HFF-Myc (cell line): Measurements from ENCODE around the gene NANS.

Source experiments
- DNase-seq: peaks from one replicate; pipeline ENCODE4 v3.0.0-alpha.2; 2011; ENCODE audit warnings: low read depth; ENCODE audit errors: extremely low read depth
- H3K4me3 ChIP-seq: replicated peaks from 2 replicates; pipeline ENCODE4 v1.5.1; 2011; ENCODE audit warnings: low read depth, mild to moderate bottlenecking, control low read depth, low read length
- TF ChIP-seq, protein P1 (sequence below): IDR thresholded peaks from 2 replicates; pipeline ENCODE4 v1.5.1; 2012; ENCODE audit warnings: mild to moderate bottlenecking, low read depth, low read length, control low read depth; ENCODE audit errors: missing control alignments

NANS gene

DNA sequence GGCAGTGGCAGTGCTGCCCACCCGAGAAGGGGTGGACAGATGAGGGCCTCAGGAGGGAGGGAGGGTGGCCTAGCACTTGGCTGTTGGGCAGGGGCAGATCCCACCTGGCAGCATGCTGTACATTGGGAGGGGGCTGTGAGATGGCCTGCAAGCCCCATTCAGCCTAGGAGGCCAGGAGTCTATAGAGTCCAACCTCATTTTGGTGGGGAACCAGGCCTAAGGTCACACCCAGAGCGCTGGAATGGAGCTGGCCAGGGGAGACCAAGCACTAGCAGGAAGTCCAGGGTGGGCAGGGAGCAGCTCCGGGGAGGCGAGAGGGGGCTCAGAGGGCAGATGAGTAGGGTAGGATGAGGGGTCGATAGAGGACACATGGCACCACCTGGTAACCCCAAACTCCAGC lies 39.6 kb downstream of the NANS start:
- DNase-seq = no peak
- H3K4me3 ChIP-seq = no peak overlapping the region
- TF ChIP-seq, protein P1, sequence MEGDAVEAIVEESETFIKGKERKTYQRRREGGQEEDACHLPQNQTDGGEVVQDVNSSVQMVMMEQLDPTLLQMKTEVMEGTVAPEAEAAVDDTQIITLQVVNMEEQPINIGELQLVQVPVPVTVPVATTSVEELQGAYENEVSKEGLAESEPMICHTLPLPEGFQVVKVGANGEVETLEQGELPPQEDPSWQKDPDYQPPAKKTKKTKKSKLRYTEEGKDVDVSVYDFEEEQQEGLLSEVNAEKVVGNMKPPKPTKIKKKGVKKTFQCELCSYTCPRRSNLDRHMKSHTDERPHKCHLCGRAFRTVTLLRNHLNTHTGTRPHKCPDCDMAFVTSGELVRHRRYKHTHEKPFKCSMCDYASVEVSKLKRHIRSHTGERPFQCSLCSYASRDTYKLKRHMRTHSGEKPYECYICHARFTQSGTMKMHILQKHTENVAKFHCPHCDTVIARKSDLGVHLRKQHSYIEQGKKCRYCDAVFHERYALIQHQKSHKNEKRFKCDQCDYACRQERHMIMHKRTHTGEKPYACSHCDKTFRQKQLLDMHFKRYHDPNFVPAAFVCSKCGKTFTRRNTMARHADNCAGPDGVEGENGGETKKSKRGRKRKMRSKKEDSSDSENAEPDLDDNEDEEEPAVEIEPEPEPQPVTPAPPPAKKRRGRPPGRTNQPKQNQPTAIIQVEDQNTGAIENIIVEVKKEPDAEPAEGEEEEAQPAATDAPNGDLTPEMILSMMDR = no peak

DNA sequence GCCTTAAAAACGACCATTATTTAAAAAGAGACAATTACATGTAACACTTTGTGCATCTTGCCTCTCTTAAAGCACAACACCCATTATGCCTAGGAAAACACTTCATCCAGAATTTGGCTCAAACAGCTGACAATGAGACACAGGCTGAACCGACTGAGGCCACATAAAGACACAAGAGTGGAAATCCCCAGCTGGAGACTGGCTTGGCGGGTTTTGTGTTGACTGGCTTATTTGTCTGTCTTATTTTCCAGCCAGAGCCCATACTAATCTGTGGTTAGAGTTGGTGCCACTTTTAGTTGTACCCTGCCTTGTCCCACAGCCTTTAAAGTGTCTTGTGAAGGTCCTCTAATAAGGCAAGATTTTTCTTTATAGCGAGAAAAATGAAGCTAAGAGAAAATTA lies 41.3 kb downstream of the NANS start:
- H3K4me3 ChIP-seq = no peak overlapping the region
- TF ChIP-seq, protein P1 = no peak
- no peak for DNase-seq

GRCh38 chr9:98099346-98099745 lies 42.8 kb downstream of the NANS start:
- DNase-seq = no peak
- H3K4me3 ChIP-seq = no peak overlapping the region
- TF ChIP-seq, protein P1 = no peak

GRCh38 chr9:98099898-98100297 lies 43.4 kb downstream of the NANS start:
- H3K4me3 ChIP-seq = no peak overlapping the region
- DNase-seq = no peak
- TF ChIP-seq, protein P1 = no peak

DNA sequence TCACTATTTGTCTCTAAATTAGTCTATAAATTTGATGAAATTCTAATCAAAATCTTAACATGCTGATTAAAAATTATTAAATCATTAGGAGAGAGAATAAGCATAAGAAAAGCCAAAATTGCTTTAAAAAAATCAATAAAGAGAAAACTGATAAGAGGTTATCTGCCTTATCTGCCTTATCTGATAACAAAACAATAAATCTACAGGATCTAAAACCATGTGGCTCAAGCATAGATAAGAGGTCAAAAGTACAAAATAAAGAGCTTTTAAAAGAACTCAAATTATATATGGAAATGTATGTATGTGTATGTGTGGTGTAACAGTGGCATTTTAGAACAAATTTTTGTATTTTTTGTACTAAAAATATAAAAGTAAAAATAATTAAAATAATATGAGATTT lies 43.9 kb downstream of the NANS start:
- no peak for DNase-seq
- H3K4me3 ChIP-seq = no peak overlapping the region
- TF ChIP-seq, protein P1 = no peak

DNA sequence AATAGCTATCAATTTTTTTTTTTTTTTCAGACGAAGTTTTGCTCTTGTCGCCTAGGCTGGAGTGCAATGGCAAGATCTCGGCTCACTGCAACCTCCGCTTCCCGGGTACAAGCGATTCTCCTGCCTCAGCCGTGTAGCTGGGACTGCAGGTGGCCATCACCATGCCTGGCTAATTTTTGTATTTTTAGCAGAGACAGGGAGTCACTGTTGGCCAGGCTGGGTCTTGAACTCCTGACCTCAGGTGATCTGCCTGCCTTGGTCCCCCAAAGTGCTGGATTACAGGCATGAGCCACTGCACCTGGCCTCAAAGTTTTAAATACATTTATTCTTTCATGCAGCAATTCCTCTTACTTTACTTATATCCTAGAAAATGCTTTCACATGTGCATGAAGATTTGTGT lies 44.9 kb downstream of the NANS start:
- H3K4me3 ChIP-seq = no peak overlapping the region
- TF ChIP-seq, protein P1 = no peak
- DNase-seq = no peak

DNA sequence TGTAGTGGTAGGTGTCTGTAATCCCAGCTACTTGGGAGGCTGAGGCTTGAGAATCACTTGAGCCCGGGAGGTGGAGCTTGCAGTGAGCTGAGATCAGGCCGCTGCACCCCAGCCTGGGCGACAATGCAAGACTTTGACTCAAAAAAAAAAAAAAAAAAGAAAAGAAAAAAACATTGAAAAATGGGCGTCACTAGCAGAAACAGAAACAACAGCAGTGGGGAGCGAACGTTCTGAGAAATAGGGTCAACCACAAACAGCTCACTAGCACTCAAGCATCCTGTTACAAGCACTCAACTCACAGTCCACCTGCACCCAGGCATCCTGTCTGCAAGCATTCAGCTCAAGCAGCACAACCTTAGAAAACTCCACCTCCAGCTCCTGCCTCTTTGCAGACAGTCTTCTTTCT lies 45.3 kb downstream of the NANS start:
- H3K4me3 ChIP-seq = no peak overlapping the region
- TF ChIP-seq, protein P1 = no peak
- no peak for DNase-seq
